ENCODE results near the gene MAPK8IP2. TPM values are rescaled to one million over a fixed set of nuclear protein-coding genes. Genes with fewer than 3 reads are reported as not detected.

The MAPK8IP2 gene
- total and polyA plus RNA-seq, 2 of the 13 experiments (the other 11 are each of a cell fraction or from before 2014, with no cell fraction given): 1.3 to 2.6 TPM

GRCh38 chr22:50606946-50607658, 6.5 kb downstream of the MAPK8IP2 start:
- ChIA-PET POLR2A (no interaction called here), CTCF (ENCODE audit: low intra/inter-chr PET ratio, low total read pairs) (no interaction called here)
- Histone ChIP-seq H3K4me1 (ENCODE audit: insufficient read depth, low read length) (no peaks in the 10 kb centered on the region), H3K4me2 (ENCODE audit: low read depth, low read length) (no peak overlapping the region), H3K27ac (ENCODE audit: extremely low read length, insufficient read depth, low read length) (no peak overlapping the region), H3K79me2 (ENCODE audit: insufficient read depth, low read length) (no peaks in the 10 kb centered on the region), H3K27me3 (ENCODE audit: control insufficient read depth in 1 of 2, insufficient read depth in 2 of 2, low read length in 2 of 2) (peaks cover 0 to 6% of the 10 kb centered on the region in 2 experiments; a peak in 2 of 5 replicates), H2AFZ (ENCODE audit: low read length) (no peak overlapping the region), H3K36me3 (replicated peaks in 1 of 2; ENCODE audit: control insufficient read depth in 1 of 2, insufficient read depth in 2 of 2, low read length in 2 of 2) (no peaks in the 10 kb centered on the region), H3K9ac (ENCODE audit: insufficient read depth, low read depth, low read length) (no peak overlapping the region), H3K9me3 (ENCODE audit: low read length) (no peaks in the 10 kb centered on the region), H4K20me1 (ENCODE audit: insufficient read depth, low read length) (no peaks in the 10 kb centered on the region), H3K4me3 (replicated peaks in 1 of 3; ENCODE audit: insufficient read depth in 1 of 3, low read depth in 2 of 3, low read length in 3 of 3) (no peak overlapping the region)
- FAIRE-seq (no peak), ATAC-seq (no peak), DNase-seq (ENCODE audit: low spot score) (no peak)
- 86% methylated on average over 17 of the region's 18 CpGs for WGBS (ENCODE audit: low lambda C conversion rate)
- no TSS peak for BruUV-seq (replicated peaks)
- intact Hi-C loops (cut with micrococcal nuclease; ENCODE audit: unreplicated experiment) (no loop called here), in situ Hi-C loops (cut with HindIII; ENCODE audit: extremely low pct_ligation_motif_present, low pct_unique_long_range_greater_than_20kb) (no loop called here)
- TF ChIP-seq RAD21 (CRISPR knock-in tag; IDR thresholded peaks at IDR 0.05) (no peak), XRCC5 (optimal IDR thresholded peaks at IDR 0.05; ENCODE audit: low read length) (no peak), CBFB (CRISPR knock-in tag; IDR thresholded peaks at IDR 0.05) (no peak), ZNF740 (CRISPR knock-in tag; IDR thresholded peaks at IDR 0.05) (no peak), SPEN (CRISPR knock-in tag; IDR thresholded peaks at IDR 0.05; ENCODE audit: low read depth) (no peak), TOPORS (CRISPR knock-in tag; IDR thresholded peaks at IDR 0.05) (no peak), MXI1 (IDR thresholded peaks at IDR 0.05; ENCODE audit: borderline replicate concordance, low read depth, low read length) (no peak), KAT2B (IDR thresholded peaks at IDR 0.05; ENCODE audit: borderline replicate concordance, low read depth, low read length) (no peak), ZNF703 (CRISPR knock-in tag; IDR thresholded peaks at IDR 0.05; ENCODE audit: borderline replicate concordance) (no peak)
- TF ChIP-seq, protein P1, sequence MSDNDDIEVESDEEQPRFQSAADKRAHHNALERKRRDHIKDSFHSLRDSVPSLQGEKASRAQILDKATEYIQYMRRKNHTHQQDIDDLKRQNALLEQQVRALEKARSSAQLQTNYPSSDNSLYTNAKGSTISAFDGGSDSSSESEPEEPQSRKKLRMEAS (IDR thresholded peaks at IDR 0.05): no peak
- TF ChIP-seq, protein P2, sequence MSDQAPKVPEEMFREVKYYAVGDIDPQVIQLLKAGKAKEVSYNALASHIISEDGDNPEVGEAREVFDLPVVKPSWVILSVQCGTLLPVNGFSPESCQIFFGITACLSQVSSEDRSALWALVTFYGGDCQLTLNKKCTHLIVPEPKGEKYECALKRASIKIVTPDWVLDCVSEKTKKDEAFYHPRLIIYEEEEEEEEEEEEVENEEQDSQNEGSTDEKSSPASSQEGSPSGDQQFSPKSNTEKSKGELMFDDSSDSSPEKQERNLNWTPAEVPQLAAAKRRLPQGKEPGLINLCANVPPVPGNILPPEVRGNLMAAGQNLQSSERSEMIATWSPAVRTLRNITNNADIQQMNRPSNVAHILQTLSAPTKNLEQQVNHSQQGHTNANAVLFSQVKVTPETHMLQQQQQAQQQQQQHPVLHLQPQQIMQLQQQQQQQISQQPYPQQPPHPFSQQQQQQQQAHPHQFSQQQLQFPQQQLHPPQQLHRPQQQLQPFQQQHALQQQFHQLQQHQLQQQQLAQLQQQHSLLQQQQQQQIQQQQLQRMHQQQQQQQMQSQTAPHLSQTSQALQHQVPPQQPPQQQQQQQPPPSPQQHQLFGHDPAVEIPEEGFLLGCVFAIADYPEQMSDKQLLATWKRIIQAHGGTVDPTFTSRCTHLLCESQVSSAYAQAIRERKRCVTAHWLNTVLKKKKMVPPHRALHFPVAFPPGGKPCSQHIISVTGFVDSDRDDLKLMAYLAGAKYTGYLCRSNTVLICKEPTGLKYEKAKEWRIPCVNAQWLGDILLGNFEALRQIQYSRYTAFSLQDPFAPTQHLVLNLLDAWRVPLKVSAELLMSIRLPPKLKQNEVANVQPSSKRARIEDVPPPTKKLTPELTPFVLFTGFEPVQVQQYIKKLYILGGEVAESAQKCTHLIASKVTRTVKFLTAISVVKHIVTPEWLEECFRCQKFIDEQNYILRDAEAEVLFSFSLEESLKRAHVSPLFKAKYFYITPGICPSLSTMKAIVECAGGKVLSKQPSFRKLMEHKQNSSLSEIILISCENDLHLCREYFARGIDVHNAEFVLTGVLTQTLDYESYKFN (CRISPR knock-in tag; conservative IDR thresholded peaks at IDR 0.05): no peak
- TF ChIP-seq, protein P3, sequence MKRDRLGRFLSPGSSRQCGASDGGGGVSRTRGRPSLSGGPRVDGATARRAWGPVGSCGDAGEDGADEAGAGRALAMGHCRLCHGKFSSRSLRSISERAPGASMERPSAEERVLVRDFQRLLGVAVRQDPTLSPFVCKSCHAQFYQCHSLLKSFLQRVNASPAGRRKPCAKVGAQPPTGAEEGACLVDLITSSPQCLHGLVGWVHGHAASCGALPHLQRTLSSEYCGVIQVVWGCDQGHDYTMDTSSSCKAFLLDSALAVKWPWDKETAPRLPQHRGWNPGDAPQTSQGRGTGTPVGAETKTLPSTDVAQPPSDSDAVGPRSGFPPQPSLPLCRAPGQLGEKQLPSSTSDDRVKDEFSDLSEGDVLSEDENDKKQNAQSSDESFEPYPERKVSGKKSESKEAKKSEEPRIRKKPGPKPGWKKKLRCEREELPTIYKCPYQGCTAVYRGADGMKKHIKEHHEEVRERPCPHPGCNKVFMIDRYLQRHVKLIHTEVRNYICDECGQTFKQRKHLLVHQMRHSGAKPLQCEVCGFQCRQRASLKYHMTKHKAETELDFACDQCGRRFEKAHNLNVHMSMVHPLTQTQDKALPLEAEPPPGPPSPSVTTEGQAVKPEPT (CRISPR knock-in tag; IDR thresholded peaks at IDR 0.05; ENCODE audit: low read depth): no peak
- TF ChIP-seq, protein P4, sequence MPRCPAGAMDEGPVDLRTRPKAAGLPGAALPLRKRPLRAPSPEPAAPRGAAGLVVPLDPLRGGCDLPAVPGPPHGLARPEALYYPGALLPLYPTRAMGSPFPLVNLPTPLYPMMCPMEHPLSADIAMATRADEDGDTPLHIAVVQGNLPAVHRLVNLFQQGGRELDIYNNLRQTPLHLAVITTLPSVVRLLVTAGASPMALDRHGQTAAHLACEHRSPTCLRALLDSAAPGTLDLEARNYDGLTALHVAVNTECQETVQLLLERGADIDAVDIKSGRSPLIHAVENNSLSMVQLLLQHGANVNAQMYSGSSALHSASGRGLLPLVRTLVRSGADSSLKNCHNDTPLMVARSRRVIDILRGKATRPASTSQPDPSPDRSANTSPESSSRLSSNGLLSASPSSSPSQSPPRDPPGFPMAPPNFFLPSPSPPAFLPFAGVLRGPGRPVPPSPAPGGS (CRISPR knock-in tag; IDR thresholded peaks at IDR 0.05): no peak
- TF ChIP-seq, protein P5, sequence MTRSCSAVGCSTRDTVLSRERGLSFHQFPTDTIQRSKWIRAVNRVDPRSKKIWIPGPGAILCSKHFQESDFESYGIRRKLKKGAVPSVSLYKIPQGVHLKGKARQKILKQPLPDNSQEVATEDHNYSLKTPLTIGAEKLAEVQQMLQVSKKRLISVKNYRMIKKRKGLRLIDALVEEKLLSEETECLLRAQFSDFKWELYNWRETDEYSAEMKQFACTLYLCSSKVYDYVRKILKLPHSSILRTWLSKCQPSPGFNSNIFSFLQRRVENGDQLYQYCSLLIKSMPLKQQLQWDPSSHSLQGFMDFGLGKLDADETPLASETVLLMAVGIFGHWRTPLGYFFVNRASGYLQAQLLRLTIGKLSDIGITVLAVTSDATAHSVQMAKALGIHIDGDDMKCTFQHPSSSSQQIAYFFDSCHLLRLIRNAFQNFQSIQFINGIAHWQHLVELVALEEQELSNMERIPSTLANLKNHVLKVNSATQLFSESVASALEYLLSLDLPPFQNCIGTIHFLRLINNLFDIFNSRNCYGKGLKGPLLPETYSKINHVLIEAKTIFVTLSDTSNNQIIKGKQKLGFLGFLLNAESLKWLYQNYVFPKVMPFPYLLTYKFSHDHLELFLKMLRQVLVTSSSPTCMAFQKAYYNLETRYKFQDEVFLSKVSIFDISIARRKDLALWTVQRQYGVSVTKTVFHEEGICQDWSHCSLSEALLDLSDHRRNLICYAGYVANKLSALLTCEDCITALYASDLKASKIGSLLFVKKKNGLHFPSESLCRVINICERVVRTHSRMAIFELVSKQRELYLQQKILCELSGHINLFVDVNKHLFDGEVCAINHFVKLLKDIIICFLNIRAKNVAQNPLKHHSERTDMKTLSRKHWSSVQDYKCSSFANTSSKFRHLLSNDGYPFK (CRISPR knock-in tag; IDR thresholded peaks at IDR 0.05; ENCODE audit: borderline replicate concordance): no peak
